Measurements from ENCODE around the gene ZCCHC24.

ZCCHC24 gene

DNA sequence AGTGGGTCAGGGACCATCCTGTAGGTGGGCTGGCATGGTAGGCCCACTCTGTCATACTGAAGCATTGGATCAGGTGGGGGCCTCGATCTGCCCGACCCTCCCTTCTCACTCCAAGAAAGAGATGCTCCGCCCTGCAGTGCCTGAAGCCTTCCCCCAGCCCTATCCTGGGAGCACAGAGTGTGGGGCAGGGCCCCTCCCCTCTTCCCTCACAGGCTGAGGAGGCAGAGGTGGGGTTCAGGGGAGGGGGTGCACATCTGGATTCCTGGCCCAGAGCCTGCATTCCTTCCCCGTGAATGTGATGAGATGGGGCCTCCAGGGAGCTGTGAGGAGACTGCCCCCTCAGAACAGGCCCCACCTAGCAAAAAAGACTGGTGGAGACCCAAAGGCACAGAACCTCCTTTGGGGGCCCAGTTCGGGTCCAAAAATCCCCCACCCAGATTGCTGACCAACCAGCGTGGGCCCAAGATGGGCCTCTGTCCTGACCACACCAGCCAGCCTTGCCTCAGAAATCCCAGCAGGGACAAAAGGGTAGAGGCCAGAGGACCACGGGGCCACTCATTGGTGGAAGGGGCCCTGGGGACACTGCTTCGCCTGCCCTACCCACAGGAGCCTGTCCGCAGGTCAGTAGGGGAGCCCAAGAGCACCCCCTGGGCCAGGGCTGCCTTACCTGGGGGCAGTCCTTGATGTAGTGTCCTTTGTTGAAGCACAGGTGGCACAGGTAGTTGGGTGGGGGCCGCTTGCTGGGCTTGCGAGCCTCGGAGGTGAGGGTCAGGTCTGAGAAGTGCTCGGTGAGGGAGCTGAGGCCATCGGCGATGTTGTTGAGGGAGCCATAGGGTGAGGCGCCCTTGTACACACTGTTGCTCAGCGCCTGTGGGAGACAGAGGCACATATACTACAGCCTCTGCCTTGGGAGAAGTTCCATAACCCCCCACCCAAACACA is 13.3 kb downstream of the ZCCHC24 start:
- DNase-seq (ENCODE audit: low read depth, low spot score) = no peak

DNA sequence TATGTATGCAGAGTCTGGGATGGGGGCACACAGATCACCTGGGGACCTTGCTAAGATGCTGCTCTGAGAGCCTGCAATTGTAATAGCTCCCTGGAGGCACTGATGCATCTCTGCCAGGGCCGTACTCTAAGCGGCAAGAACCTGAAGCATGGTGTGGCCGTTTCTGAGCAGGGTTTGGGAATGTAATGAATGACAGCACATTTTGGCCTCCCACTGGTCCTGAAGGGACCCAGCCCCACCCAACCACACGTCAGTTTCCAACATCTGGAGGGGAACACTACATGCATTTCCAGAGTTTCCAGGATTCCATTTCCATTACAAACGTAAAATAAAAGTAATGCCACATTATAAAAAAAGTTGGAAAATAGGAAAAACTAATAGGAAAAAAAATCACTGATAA is 14.0 kb downstream of the ZCCHC24 start:
- DNase-seq (ENCODE audit: low read depth, low spot score) = no peak

GRCh38 chr10:79430936-79431335 is 14.5 kb downstream of the ZCCHC24 start:
- DNase-seq (ENCODE audit: low read depth, low spot score) = no peak

DNA sequence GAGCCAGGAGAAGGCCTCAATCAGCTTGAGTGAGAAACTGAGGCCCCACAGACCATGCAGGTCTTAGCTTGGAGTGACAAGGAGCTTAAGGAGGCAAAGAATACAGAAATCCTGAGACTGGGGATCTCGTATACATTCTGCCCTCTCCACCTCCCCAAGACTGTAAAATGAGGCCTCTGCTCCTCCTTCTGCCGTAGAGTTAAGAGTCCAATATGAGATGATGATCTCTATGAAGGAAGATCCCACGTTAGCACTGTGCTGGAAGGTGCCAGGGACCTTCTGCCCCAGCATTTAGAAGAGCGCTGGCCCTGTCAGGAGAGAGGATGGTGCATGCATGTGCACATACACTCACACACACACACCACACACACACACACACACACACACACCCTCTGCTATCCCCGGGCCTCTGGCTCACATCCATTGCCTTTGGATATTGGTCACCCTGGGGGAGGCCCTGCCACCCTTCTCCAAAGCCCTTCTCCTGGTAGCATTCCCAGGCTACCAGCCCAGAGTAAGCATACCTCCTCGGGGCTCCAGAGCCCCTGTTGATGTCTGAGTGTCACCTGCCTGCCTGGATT is 15.0 kb downstream of the ZCCHC24 start:
- no peak for DNase-seq (ENCODE audit: low read depth, low spot score)

- no peak for DNase-seq (ENCODE audit: low read depth, low spot score)
Observed at GRCh38 chr10:79429751-79430150, 15.7 kb downstream of the ZCCHC24 start.

- no peak for DNase-seq (ENCODE audit: low read depth, low spot score)
Observed at GRCh38 chr10:79427965-79428364, 17.5 kb downstream of the ZCCHC24 start.

- DNase-seq (ENCODE audit: low read depth, low spot score) = no peak
Observed at GRCh38 chr10:79425074-79425532, 20.3 kb downstream of the ZCCHC24 start.

DNA sequence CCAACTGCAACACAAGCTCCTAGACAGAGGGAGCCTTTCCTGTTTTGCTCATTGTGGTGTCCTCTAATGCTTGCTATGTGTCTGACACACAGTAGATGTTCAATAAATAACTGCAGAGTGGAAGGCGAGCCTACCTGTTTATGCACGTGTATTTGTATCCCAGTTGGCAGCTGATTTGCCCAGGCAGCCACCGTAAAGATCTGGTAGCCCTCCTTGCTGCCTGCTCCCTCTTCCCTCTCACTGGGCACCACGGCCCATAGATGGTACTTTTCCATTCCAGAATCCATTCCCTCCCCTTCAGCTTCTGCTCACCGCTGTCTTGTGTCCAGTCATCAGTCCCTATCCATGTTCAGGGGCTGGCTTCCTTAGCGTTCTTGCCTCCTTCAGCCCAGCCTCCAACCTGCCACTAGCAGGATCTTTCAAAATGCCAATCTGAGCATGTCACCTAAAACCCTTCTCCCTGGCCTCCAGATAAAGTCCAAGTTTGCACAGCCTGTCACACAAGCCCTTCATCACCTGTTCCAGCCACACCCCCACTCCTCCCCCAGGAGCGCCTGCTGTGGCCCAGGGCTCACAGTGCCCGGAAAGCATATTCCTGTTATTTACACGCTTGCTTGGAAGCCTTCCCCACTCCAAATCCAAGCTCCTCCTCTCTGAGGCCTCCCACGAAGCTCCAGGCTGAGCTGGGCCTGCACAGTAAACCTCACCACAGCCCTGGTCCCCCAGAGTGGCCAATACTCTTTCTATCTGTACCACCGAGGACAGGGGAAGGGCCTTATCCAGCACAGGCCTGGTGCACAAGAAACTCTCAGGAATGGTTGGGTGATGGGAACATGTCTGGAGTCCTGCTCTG is 21.0 kb downstream of the ZCCHC24 start:
- DNase-seq (ENCODE audit: low read depth, low spot score) = no peak

DNA sequence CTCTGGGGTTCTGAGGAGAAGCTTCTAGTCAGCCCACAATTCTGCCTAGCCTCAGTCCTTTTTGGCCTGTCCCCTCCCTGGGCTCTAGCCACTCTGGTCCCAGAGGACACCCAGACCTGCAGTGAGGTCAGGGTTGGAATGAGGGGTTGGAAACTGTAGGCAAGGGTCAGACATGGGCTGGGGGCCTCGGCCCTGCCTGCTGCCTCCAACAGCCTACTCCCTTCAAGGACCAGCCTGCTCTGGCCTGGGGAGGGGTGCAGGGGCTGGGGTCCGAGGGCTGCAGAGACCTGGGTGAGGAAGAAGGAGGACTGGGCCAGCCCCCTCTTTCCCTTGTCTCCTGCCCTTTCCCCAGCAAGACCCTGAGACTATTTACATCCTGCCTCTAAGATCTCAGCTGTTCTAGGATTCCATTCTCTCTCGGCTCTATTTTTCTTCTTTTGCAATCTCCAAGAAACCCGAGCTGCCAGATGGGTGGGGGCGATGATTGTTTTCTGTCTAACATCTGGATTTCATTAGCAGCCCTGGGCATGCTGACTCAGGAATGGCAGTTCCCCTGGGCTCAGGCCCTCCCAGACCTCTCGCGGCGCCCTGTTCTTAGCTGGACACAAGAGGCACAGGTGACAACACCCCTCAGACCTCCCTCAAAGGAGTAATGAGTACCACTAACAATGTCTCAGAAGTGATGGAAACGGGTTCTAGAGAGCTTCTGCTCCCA is 23.1 kb downstream of the ZCCHC24 start:
- no peak for DNase-seq (ENCODE audit: low read depth, low spot score)

DNA sequence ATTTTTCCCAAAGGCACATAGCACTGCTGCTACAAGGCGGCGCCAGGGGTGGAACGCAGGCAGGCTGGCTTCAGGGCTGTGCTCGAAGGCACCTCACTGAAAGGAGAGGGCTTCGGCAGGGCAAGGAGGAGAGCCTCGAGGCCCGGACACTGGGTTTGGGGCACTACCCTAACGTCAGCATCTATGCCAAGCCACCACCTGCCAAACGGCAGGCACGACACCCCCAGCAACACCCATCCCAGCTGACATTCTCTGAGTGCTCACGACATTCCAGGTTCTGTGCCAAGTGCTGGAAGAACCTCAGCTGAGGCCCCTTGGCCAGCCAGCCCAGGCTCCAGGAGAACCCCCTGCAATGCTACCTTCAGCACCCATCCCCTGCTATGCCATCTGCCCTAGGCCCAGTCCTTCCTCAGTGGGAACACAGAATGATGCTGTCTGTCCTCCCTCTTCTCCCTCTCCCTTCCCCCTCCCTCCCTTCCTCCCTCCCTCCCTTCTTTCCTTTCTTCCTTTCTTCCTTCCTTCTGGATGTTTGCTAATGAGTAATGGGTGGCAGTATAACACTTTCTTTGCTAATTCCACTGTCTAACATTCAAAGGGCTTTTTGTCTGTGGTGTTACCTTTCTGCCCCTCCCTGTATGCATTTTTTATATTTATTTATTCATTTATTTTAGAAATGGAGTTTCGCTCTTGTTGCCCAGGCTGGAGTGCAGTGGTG is 24.3 kb downstream of the ZCCHC24 start:
- DNase-seq (ENCODE audit: low read depth, low spot score) = no peak

DNA sequence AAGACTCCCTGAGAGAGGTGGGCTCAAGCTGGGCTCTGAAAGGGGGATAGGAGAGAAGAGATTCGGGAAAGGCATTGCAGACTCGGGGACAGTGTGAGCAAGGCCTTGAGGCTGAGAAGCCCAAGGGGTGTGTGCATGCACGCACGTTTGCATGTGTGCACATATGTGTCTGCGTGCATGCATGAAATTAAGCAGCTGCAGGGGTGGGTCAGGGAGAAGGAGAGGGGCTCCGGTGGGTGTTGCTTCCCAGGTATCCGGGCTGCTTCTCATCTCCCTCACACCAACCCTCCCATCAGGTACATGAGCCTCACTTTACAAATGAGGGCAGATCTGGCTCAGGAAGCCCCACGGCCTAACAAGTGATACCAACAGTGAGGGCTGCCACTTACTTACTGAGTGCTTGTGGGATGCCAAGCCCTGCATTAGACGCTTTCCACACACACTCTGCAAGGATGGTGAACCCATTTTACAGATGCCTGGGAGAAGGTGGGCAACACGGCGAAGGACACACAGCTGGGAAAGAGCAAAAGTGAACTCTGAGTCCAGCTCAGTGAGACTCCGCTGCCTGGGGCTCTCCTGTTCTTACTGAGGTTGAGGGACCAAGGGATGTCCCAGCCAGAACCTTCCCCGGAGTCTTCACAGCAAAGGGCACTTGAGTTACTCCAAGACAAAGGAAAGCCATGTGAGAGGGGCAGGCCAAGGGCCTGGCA is 26.4 kb downstream of the ZCCHC24 start:
- no peak for DNase-seq (ENCODE audit: low read depth, low spot score)

DNA sequence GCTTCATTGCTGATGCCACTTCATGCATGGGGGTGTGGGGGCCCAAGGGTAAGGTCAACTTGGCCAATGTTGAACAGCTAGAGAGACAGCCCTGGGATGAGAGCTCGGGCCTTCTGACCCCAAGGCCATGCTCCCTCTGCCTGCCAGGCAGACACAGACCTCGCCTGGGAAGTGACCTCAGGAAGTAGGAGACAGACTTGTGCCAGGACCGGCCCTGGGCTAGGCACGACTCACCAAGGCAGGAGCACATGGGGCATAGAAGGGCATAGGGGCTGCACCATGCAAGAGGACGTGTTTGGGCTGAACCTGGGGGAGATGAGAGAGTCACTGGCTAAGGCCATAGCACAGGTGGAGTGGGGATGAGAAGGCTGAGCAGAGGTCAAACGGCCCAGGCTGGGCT is 27.1 kb downstream of the ZCCHC24 start:
- no peak for DNase-seq (ENCODE audit: low read depth, low spot score)

DNA sequence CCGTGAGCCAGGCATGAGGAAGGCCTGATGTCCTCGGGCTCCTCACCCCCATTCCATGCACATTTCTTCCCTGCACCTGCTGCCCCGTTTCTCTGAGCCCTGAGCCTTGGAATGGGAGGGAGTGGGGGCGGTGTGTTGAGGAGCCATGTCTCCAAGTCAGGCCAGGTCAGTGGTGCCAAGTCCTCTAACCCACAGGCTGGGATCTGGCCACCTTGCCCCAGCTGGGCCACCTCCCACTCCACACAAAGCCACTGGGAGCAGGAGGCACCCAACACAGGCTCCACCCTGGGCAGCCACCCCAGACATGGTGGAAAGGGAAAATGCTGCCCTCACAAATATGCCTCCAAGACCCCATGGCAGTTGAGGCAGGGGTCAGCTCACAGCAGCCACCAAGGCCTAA is 27.7 kb downstream of the ZCCHC24 start:
- no peak for DNase-seq (ENCODE audit: low read depth, low spot score)

- no peak for DNase-seq (ENCODE audit: low read depth, low spot score)
Observed at GRCh38 chr10:79417266-79417665, 28.2 kb downstream of the ZCCHC24 start.

- DNase-seq (ENCODE audit: low read depth, low spot score) = no peak
Observed at GRCh38 chr10:79416578-79417255, 28.7 kb downstream of the ZCCHC24 start.

DNA sequence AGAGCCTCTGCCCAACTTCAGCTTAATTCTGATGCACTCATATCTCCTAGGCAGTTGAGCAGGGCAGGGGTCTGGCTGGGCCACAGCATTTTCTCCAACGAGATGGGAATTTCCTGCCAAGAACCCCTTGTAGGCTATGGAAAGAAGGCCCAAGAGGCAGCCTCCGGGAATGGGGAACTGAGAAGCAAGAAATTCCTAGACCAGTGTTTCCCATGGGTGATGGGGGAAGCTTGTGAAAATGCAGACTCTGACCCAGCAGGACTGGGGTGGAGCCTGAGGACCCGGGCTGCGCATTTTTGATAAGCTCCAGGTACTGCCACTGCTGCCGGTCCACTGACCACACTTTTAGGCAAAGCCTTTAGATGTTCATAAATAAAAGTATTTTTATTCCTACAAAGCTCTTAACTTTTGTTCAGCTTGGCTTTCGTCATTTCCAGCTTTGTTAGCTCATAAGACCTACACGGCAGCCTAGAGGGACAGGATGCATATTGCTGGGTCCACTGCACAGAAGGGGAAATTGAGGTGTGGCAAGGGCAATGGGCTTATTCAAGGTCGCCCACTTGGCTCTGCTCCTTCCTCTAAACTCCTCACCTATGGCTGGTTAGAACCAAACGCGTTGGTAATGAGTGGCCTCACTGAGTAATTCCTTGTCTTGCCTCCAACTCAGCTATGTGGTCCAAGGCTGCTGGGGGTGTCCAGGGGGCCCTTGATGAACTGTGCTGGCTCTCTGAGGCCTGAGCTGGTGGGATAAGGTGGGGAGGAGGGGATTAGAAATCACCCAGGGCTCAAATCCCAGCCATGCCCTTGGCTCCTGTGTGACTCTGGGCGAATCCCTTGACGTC is 29.5 kb downstream of the ZCCHC24 start:
- no peak for DNase-seq (ENCODE audit: low read depth, low spot score)

- no peak for DNase-seq (ENCODE audit: low read depth, low spot score)
Observed at GRCh38 chr10:79414714-79415113, 30.7 kb downstream of the ZCCHC24 start.

DNA sequence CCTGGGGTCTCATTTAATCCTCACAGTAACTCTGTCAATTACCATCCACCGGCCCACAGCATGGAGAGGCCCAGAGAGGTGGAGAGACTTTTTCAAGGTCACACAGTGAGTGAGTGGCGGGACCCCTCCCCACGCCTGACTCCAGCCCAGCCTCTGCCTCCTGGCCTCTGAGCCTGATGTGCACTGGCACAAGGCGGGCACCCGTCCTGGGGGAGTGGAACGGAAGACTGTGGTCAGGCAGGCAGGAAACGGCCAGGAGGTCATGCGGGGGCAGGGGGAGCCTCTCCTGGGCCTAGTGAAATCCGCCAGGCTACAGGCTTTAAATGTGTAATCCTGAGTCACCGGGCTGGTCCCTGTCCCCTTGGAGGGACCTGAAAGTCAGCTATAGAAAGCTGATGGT is 32.2 kb downstream of the ZCCHC24 start:
- DNase-seq (ENCODE audit: low read depth, low spot score) = no peak

DNA sequence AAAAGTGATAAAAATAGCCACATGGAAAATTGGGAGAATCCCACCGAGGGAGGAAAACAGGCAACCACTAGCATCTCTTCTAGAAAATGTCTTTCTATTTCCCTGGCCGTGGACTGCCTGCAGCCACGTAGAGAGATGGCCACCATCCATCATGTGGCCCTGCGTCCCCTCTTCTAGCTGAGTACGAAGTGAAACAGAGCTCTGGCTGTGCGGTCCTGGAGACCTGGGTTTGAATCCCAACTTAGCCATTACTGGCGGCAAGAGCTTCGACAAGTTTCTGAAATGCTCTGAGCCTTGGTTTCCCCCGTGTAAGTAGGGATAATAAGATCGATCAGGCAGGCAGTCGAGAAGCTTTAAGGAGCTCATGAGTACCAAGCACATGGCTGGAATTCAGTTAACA is 32.9 kb downstream of the ZCCHC24 start:
- no peak for DNase-seq (ENCODE audit: low read depth, low spot score)

All from ELF-1 (cell line).